H1 (cell line): ENCODE data around the gene CD53. TPM values are rescaled to one million over a fixed set of nuclear protein-coding genes. Genes with fewer than 3 reads are reported as not detected.

Experiments used
- CTCF ChIA-PET: fragments of 300-600 bp; sonication (Branson Sonifier 250); formaldehyde crosslinking; loops from one replicate; lab custom pipeline; 2021; ENCODE audit not compliant: partially characterized antibody; lab: Charles Lee
- POLR2A ChIA-PET: fragments of 300-600 bp; sonication (Branson Sonifier 250); formaldehyde crosslinking; loops from one replicate; lab custom pipeline; 2021; ENCODE audit warnings: inconsistent platforms; ENCODE audit not compliant: partially characterized antibody; lab: Charles Lee
- DNase-seq, 2 experiments: peaks; one replicate each; pipeline versions ENCODE4 v3.0.0 to v3.0.0-alpha.2; 2010 to 2022; ENCODE audit warnings: low spot score in 2 of 2, low read depth in 1 of 2, mixed read lengths in 1 of 2
- FAIRE-seq: peaks from 2 replicates; lab custom pipeline; 2011; peaks lifted over from hg19 to GRCh38; lab: Jason Lieb, UNC
- H2AFZ ChIP-seq: 2 replicates; pipeline ENCODE4 v1.8.1; 2012; ENCODE audit warnings: low read length, inconsistent platforms
- H2AK5ac ChIP-seq: 2 replicates; pipeline ENCODE4 v1.6.1; 2013; ENCODE audit warnings: low read depth, low read length
- H2BK120ac ChIP-seq: replicated peaks from 2 replicates; pipeline ENCODE3; 2013; ENCODE audit warnings: low read depth, low read length, inconsistent platforms
- H2BK12ac ChIP-seq: 2 replicates; pipeline ENCODE4 v1.6.1; 2013; ENCODE audit warnings: low read depth, low read length
- H2BK15ac ChIP-seq: 2 replicates; pipeline ENCODE4 v1.6.1; 2013; ENCODE audit warnings: low read length
- H2BK20ac ChIP-seq: 2 replicates; pipeline ENCODE4 v1.6.1; 2013; ENCODE audit warnings: low read length
- H2BK5ac ChIP-seq: 2 replicates; pipeline ENCODE4 v1.6.1; 2013; ENCODE audit warnings: low read depth, low read length
- H3K14ac ChIP-seq: 2 replicates; pipeline ENCODE4 v1.6.1; 2013; ENCODE audit warnings: inconsistent platforms; ENCODE audit not compliant: insufficient read length
- H3K18ac ChIP-seq: 2 replicates; pipeline ENCODE4 v1.6.1; 2013; ENCODE audit warnings: low read length; ENCODE audit errors: extremely low read depth
- H3K23ac ChIP-seq: 2 replicates; pipeline ENCODE4 v1.6.1; 2013; ENCODE audit warnings: inconsistent platforms; ENCODE audit not compliant: insufficient read length
- H3K23me2 ChIP-seq: 2 replicates; pipeline ENCODE4 v1.6.1; 2013; ENCODE audit warnings: low read depth, low read length
- H3K27ac ChIP-seq: 2 replicates; pipeline ENCODE4 v1.6.1; 2011; ENCODE audit warnings: low read depth, low read length, inconsistent platforms
- H3K27me3 ChIP-seq, 4 experiments: replicated peaks in 1 of 4; 1 replicate in 1 of 4; 2 replicates in 3 of 4; pipeline versions ENCODE4 v1.6.1 to v1.8.1; 2011 to 2013; ENCODE audit warnings: low read length in 3 of 4, mild to moderate bottlenecking in 3 of 4, inconsistent platforms in 2 of 4, mixed read lengths in 2 of 4, moderate library complexity in 1 of 4; ENCODE audit not compliant: control insufficient read depth in 3 of 4, insufficient read depth in 3 of 4; ENCODE audit errors: extremely low read depth in 1 of 4
- H3K36me3 ChIP-seq, 4 experiments: 2 replicates each; pipeline versions ENCODE4 v1.6.1 to v1.8.1; 2011 to 2013; ENCODE audit warnings: mild to moderate bottlenecking in 4 of 4, low read length in 3 of 4, moderate library complexity in 2 of 4, control low read depth in 1 of 4, inconsistent platforms in 1 of 4; ENCODE audit not compliant: insufficient read depth in 4 of 4, control insufficient read depth in 2 of 4
- H3K4ac ChIP-seq: replicated peaks from 2 replicates; pipeline ENCODE3; 2013; ENCODE audit warnings: low read length, low read depth, mixed read lengths, inconsistent platforms; ENCODE audit not compliant: insufficient read length
- H3K4me1 ChIP-seq, 4 experiments: replicated peaks in 1 of 4; 1 replicate in 1 of 4; 2 replicates in 3 of 4; pipeline versions ENCODE4 v1.6.1 to v1.8.1; 2011 to 2013; ENCODE audit warnings: low read length in 3 of 4, inconsistent platforms in 2 of 4, mixed read lengths in 1 of 4; ENCODE audit not compliant: insufficient read depth in 4 of 4, control insufficient read depth in 3 of 4
- H3K4me2 ChIP-seq, 2 experiments: 2 replicates each; pipeline versions ENCODE4 v1.6.1 to v1.8.1; 2011 to 2013; ENCODE audit warnings: low read depth in 2 of 2, low read length in 2 of 2, control low read depth in 1 of 2, inconsistent platforms in 1 of 2, mild to moderate bottlenecking in 1 of 2; ENCODE audit not compliant: insufficient read depth in 1 of 2
- H3K4me3 ChIP-seq, 4 experiments: fragments of 200-600, 300-600 bp in 1 of 4; sonication (generic), shearing (Covaris generic), sonication (Bioruptor Twin) in 1 of 4; 2 replicates each; pipeline versions ENCODE4 v1.5.1 to v1.8.1; 2011 to 2016; ENCODE audit warnings: low read length in 4 of 4, low read depth in 3 of 4, control low read depth in 2 of 4, inconsistent platforms in 2 of 4, mild to moderate bottlenecking in 2 of 4, mixed read lengths in 1 of 4, moderate library complexity in 1 of 4; ENCODE audit not compliant: insufficient read depth in 2 of 4; ENCODE audit errors: extremely low read depth in 1 of 4
- H3K56ac ChIP-seq: replicated peaks from 2 replicates; pipeline ENCODE3; 2013; ENCODE audit warnings: low read depth, mild to moderate bottlenecking, mixed read lengths, low read length, inconsistent platforms; ENCODE audit not compliant: insufficient read length
- H3K79me1 ChIP-seq: 2 replicates; pipeline ENCODE4 v1.6.1; 2013; ENCODE audit warnings: low read depth, low read length, control low read depth
- H3K79me2 ChIP-seq, 2 experiments: 2 replicates each; pipeline versions ENCODE4 v1.6.1 to v1.8.1; 2012 to 2013; ENCODE audit warnings: low read length in 2 of 2, mild to moderate bottlenecking in 2 of 2, inconsistent platforms in 1 of 2; ENCODE audit not compliant: insufficient read depth in 2 of 2, control insufficient read depth in 1 of 2
- H3K9ac ChIP-seq, 4 experiments: replicated peaks in 1 of 4; 1 replicate in 1 of 4; 2 replicates in 3 of 4; pipeline versions ENCODE4 v1.6.1 to v1.8.1; 2011 to 2013; ENCODE audit warnings: low read depth in 3 of 4, low read length in 3 of 4, control low read depth in 2 of 4, mild to moderate bottlenecking in 2 of 4, moderate library complexity in 2 of 4, inconsistent platforms in 1 of 4; ENCODE audit errors: extremely low read depth in 1 of 4
- H3K9me3 ChIP-seq, 2 experiments: 2 replicates each; pipeline versions ENCODE4 v1.6.1 to v1.8.1; 2012 to 2013; ENCODE audit warnings: mild to moderate bottlenecking in 2 of 2, moderate library complexity in 2 of 2, control low read depth in 1 of 2, inconsistent platforms in 1 of 2, low read depth in 1 of 2, low read length in 1 of 2, mixed read lengths in 1 of 2; ENCODE audit not compliant: insufficient read depth in 2 of 2
- H4K20me1 ChIP-seq, 2 experiments: replicated peaks in 1 of 2; 2 replicates each; pipeline versions ENCODE3 to v1.8.1; 2011 to 2013; ENCODE audit warnings: inconsistent platforms in 2 of 2, low read length in 2 of 2, mild to moderate bottlenecking in 1 of 2; ENCODE audit not compliant: insufficient read depth in 2 of 2, control insufficient read depth in 1 of 2
- H4K5ac ChIP-seq: 2 replicates; pipeline ENCODE4 v1.6.1; 2013; ENCODE audit warnings: low read length, low read depth, mixed read lengths, inconsistent platforms; ENCODE audit not compliant: insufficient read length
- H4K8ac ChIP-seq: 2 replicates; pipeline ENCODE4 v1.8.0; 2013; ENCODE audit warnings: mild to moderate bottlenecking, moderate library complexity, low read length, inconsistent platforms; ENCODE audit not compliant: insufficient read depth; ENCODE audit errors: extremely low read depth
- H4K91ac ChIP-seq: replicated peaks from 2 replicates; pipeline ENCODE3; 2013; ENCODE audit warnings: low read length, mixed read lengths, inconsistent platforms; ENCODE audit not compliant: insufficient read length
- ATF2 ChIP-seq: IDR thresholded peaks from 2 replicates; pipeline ENCODE4 v1.6.1; 2012; ENCODE audit warnings: low read length, inconsistent platforms
- BRCA1 ChIP-seq: IDR thresholded peaks from 2 replicates; pipeline ENCODE4 v1.6.1; 2012; ENCODE audit warnings: low read depth, low read length, improper control_type of control experiment
- CBX5 ChIP-seq: fragments of 300-800, 300-1000 bp; sonication (generic); IDR thresholded peaks from 2 replicates; pipeline ENCODE4 v1.7.1; 2016; ENCODE audit warnings: antibody characterized with exemption, low read length, low read depth
- FOSL1 ChIP-seq: IDR thresholded peaks from 2 replicates; pipeline ENCODE4 v1.6.1; 2011; ENCODE audit warnings: mild to moderate bottlenecking, low read depth, low read length, moderate library complexity; ENCODE audit not compliant: insufficient read depth
- HDAC6 ChIP-seq: IDR thresholded peaks from one replicate; pipeline ENCODE4 v1.7.1; 2012; ENCODE audit warnings: low read depth, mild to moderate bottlenecking, inconsistent platforms, low read length, moderate library complexity
- NANOG ChIP-seq: IDR thresholded peaks from 2 replicates; pipeline ENCODE4 v1.6.1; 2011; ENCODE audit warnings: low read length, low read depth, mild to moderate bottlenecking, inconsistent platforms; ENCODE audit not compliant: insufficient read depth, poor library complexity, severe bottlenecking
- POLR2A ChIP-seq, 2 experiments: IDR thresholded peaks; 1 replicate in 1 of 2; 2 replicates in 1 of 2; pipeline ENCODE4 v1.6.1; 2011; ENCODE audit warnings: low read depth in 2 of 2, low read length in 2 of 2, mild to moderate bottlenecking in 2 of 2; ENCODE audit errors: control extremely low read depth in 1 of 2
- RBBP5 ChIP-seq: IDR thresholded peaks from 2 replicates; pipeline ENCODE4 v1.7.1; 2012; ENCODE audit warnings: low read depth, mild to moderate bottlenecking, inconsistent platforms, low read length, moderate library complexity, borderline replicate concordance
- SIN3A ChIP-seq, 2 experiments: IDR thresholded peaks in 1 of 2; conservative IDR thresholded peaks in 1 of 2; 2 replicates each; pipeline ENCODE4 v1.6.1; 2011 to 2012; ENCODE audit warnings: low read length in 2 of 2, improper control_type of control experiment in 1 of 2, low read depth in 1 of 2, mild to moderate bottlenecking in 1 of 2
- SIX5 ChIP-seq: IDR thresholded peaks from 2 replicates; pipeline ENCODE4 v1.6.1; 2011; ENCODE audit warnings: mild to moderate bottlenecking, low read depth, low read length
- SP4 ChIP-seq: IDR thresholded peaks from 2 replicates; pipeline ENCODE4 v1.6.1; 2012; ENCODE audit warnings: low read length, inconsistent platforms
- WGBS, 2 experiments: shearing (Covaris generic) in 1 of 2; methylation state at CpG; one replicate each; pipeline versions ENCODE4 v1.1.6 to v1.1.7; 2013 to 2015; ENCODE audit warnings: low lambda C conversion rate in 2 of 2, mixed read lengths in 2 of 2, inconsistent platforms in 1 of 2, low coverage in 1 of 2, missing lambda C conversion rate in 1 of 2; ENCODE audit not compliant: insufficient replicate concordance in 2 of 2, insufficient coverage in 1 of 2, insufficient read length in 1 of 2; ENCODE audit errors: extremely low coverage in 1 of 2, missing lambda C conversion rate in 1 of 2; 5-methylcytosine and 5-hydroxymethylcytosine counted together
- polyA plus RNA-seq, 7 experiments: library from polyadenylated mRNA; depleted of rRNA in 3 of 7; stranded (reverse) in 5 of 7; unstranded in 2 of 7; fragments of >200 nt in 5 of 7; fragments of 200-250 nt in 2 of 7; gene quantifications; 1 replicate in 5 of 7; 2 replicates in 1 of 7; 4 replicates in 1 of 7; pipeline versions ENCODE4 v1.2.1 to v1.2.3, GENCODE V29; 2011 to 2013; ENCODE audit warnings: missing spikeins in 2 of 7, mixed read lengths in 2 of 7
- total RNA-seq: library from RNA; stranded (reverse); fragmentation: NEBNext Ultra II Directional; extraction: Animal tissue kit (Norgen Biotek cat#: 25700); gene quantifications from 2 replicates; pipeline ENCODE4 v1.2.1, GENCODE V29; 2021

The CD53 gene
- total and polyA plus RNA-seq, 2 of the 8 experiments (the other 6 are each of a cell fraction or from before 2014, with no cell fraction given): 0.56 to 1.0 TPM

- no peak for FAIRE-seq
- H4K20me1 ChIP-seq: no peaks in the 10 kb centered on the region
- POLR2A ChIA-PET: no interaction called here
- H3K14ac ChIP-seq: no peak overlapping the region
- H2BK15ac ChIP-seq: no peak overlapping the region
- H3K79me2 ChIP-seq: no peaks in the 10 kb centered on the region
- no peak overlapping the region for H3K4me3 ChIP-seq
- H3K4ac ChIP-seq: no peak overlapping the region
- CTCF ChIA-PET: interaction anchor here (1.2 kb wide), 1 partner anchor 45 kb away, joined by 3 read pairs; no protein-coding TSS in a partner anchor
- H2AFZ ChIP-seq: no peak overlapping the region
- no peak overlapping the region for H2BK20ac ChIP-seq
- no peak overlapping the region for H2AK5ac ChIP-seq
- H3K9me3 ChIP-seq: peaks cover 0 to 6% of the 10 kb centered on the region in 2 experiments; a peak in 1 of 4 replicates
- H3K27me3 ChIP-seq: no peaks in the 10 kb centered on the region
- H2BK5ac ChIP-seq: no peak overlapping the region
- H3K23me2 ChIP-seq: no peaks in the 10 kb centered on the region
- H4K91ac ChIP-seq: no peak overlapping the region
- no peak overlapping the region for H2BK120ac ChIP-seq
- H3K36me3 ChIP-seq: no peaks in the 10 kb centered on the region
- H3K27ac ChIP-seq: no peak overlapping the region
- no peak overlapping the region for H3K18ac ChIP-seq
- H3K56ac ChIP-seq: no peak overlapping the region
- no peak overlapping the region for H4K8ac ChIP-seq
- H3K9ac ChIP-seq: no peak overlapping the region
- no peak overlapping the region for H4K5ac ChIP-seq
- H3K4me2 ChIP-seq: no peak overlapping the region
- no peaks in the 10 kb centered on the region for H3K79me1 ChIP-seq
- 77% methylated on average over 3 of the region's 3 CpGs; no CpG with 5 or more reads in 1 of the 2 experiments for WGBS, 2 experiments
- no peak overlapping the region for H2BK12ac ChIP-seq
- no peaks in the 10 kb centered on the region for H3K4me1 ChIP-seq
- H3K23ac ChIP-seq: no peak overlapping the region
- no peak for DNase-seq
- TF ChIP-seq FOSL1 (no peak), POLR2A (IDR thresholded peaks at IDR 0.05; ENCODE audit: control extremely low read depth in 1 of 2, low read depth in 2 of 2, low read length in 2 of 2) (no peak), ATF2 (no peak), SIN3A (conservative IDR thresholded peaks at IDR 0.05 in 1 of 2, IDR thresholded peaks at IDR 0.05 in 1 of 2; ENCODE audit: low read depth in 1 of 2, low read length in 2 of 2) (no peak), RBBP5 (no peak), CBX5 (no peak), NANOG (no peak), BRCA1 (no peak), SP4 (no peak), HDAC6 (no peak), SIX5 (no peak)
Measured at GRCh38 chr1:110874324-110875215, 1.6 kb downstream of the CD53 start.
